Choroid plexus epithelial cell (primary cell): ENCODE measurements around the gene OPCML.

ENCODE experiments used
- DNase-seq: peaks from one replicate; pipeline ENCODE4 v3.0.0-alpha.2; 2010; ENCODE audit warnings: low read depth
- H3K4me3 ChIP-seq: 2 replicates; pipeline ENCODE4 v1.5.1; 2011; ENCODE audit warnings: low read depth, mild to moderate bottlenecking, control low read depth, low read length, moderate library complexity
- CTCF ChIP-seq: conservative IDR thresholded peaks from 2 replicates; pipeline ENCODE4 v1.5.1; 2011; ENCODE audit warnings: low read depth, mild to moderate bottlenecking, control low read depth, inconsistent platforms, low read length, moderate library complexity

Gene OPCML

GRCh38 chr11:132883241-132883640 is 649.1 kb downstream of the OPCML start:
- no peak overlapping the region for H3K4me3 ChIP-seq
- DNase-seq: no peak
- TF ChIP-seq CTCF: no peak

- no peak overlapping the region for H3K4me3 ChIP-seq
- TF ChIP-seq CTCF: no peak
- no peak for DNase-seq
Observed at GRCh38 chr11:132881622-132882021, 650.7 kb downstream of the OPCML start.

- H3K4me3 ChIP-seq: no peak overlapping the region
- DNase-seq: no peak
- TF ChIP-seq CTCF: no peak
Observed at GRCh38 chr11:132878111-132878510, 654.2 kb downstream of the OPCML start.

GRCh38 chr11:132876705-132877104 is 655.6 kb downstream of the OPCML start:
- H3K4me3 ChIP-seq: no peak overlapping the region
- no peak for DNase-seq
- no peak for TF ChIP-seq CTCF

GRCh38 chr11:132876239-132876638 is 656.1 kb downstream of the OPCML start:
- H3K4me3 ChIP-seq: no peak overlapping the region
- no peak for DNase-seq
- TF ChIP-seq CTCF: no peak

- DNase-seq: peak; percentile 67
Observed at GRCh38 chr11:132874638-132875037, 657.7 kb downstream of the OPCML start.

GRCh38 chr11:132873841-132874240 is 658.5 kb downstream of the OPCML start:
- TF ChIP-seq CTCF: no peak
- DNase-seq: no peak
- H3K4me3 ChIP-seq: no peak overlapping the region

More at GRCh38 chr11:132874638-132875037, 657.7 kb downstream of the OPCML start:
- no peak overlapping the region for H3K4me3 ChIP-seq
- no peak for TF ChIP-seq CTCF
